Measurements from ENCODE around the gene FDXR.
"Not testable (repeated sequence)": the region's sequence is repeated elsewhere in the genome, so short reads cannot be mapped to it uniquely, and the experiment has no call there.

Gene FDXR, protein sequence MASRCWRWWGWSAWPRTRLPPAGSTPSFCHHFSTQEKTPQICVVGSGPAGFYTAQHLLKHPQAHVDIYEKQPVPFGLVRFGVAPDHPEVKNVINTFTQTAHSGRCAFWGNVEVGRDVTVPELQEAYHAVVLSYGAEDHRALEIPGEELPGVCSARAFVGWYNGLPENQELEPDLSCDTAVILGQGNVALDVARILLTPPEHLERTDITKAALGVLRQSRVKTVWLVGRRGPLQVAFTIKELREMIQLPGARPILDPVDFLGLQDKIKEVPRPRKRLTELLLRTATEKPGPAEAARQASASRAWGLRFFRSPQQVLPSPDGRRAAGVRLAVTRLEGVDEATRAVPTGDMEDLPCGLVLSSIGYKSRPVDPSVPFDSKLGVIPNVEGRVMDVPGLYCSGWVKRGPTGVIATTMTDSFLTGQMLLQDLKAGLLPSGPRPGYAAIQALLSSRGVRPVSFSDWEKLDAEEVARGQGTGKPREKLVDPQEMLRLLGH

DNA sequence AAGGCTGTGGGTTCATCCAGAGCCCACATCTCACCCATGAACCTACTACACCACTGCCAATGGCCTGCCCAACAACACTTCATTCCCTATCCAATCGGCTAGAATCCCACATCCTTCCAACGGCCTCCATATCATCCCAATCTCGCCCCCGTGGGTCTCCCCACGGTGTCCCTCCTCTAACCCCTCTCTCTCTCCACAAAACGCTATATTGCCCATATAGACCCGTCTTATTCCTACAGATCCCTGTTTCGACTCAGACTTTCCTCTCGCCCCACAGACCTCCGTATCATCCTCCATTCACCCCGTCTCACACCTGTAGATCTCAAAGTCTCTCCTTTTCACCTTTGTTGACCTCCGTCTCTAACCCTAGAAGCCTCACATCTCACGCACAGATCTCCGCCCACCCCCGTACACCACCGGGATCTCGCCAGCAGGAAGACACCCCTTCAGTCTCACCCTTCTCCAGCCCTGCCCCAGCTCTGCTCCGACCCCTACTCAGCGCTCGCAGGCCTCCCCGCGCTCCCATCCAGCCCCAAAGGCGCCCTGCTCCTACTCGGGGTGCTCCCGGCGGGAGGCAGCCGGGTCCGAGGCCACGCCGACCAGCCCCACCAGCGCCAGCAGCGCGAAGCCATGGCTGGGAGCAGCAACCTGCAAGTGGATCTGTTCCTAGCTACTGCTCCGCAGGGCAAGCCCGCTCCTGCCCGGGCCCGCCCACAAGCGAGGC, at the start of gene FDXR:
TSS of gene FDXR (minus strand) at position 682 of the 724 bp plus-strand sequence. CDS start at position 632, 50 bp downstream.
- no peak for DNase-seq

DNA sequence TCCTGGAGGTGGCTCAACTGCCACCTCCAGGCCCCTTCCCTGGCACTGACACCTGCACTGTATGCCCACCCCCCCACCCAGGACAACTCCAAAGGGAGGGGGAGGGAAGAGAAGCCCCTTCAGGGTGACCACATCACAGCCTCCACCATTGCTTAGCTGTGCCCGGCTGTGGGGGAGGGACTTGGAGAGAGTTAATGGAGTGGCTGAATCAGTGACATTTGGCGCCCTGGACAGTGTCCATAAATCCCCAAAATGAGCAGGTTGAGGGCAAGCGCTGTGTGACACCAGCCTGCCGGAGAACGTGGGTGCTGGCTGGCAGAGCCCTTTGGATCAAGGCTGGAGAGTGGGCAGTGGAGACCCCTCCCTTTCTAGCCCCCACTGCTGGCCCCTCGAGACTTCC, 49.4 kb upstream of the FDXR start:
- no peak for DNase-seq

DNA sequence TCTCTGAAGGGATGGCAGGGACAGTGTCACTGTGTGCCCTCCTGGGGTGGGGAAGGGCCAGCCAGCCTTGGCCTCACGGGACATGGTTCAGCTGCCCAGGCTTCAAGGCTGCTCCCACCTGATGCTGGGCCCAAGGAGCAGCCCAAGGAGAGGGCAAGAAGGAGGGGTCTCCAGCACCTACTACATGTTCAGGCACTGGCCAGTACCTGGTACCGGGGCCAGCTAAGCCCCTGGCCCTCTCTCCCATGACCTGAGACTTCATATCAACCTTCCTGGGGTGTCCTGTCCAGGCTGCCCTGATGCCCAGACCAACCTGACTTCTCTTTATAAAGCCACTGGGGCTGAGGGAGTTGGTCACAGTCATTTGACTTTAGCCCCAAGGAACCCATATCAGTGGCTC, 49.0 kb upstream of the FDXR start:
- no peak for DNase-seq

DNA sequence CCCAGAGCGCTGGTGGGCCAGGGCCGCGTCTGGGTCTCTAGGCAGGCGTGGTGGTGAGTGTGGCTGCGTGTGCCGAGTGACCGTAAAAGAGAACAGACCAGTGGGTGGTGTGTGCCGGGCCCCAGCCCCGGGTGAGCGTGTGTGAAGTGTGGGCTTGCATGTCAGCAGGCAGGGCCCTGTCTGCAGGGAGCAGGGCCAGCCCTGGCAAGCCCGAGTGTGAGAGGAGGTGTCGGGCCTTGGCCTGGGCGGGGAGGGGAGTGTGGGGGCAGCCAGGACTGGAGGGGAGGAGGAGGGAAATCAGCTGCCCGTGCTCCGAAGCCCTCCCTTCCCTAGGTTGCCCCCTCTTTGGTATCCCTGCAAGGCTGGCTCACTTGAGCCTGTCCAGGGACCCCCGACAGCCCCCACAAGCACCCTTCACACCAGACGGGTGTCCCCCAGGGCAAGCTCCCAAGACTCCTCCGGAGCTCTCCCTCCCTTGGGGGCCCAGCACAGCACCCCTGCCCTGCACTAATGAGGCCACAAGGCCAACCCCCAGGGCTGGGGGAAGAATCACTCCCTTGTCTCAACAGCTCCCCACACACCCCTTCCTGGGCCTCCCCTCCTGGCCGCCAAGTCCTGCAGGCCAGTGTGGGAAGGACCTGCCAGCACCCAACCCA, 48.4 kb upstream of the FDXR start:
- no peak for DNase-seq

DNA sequence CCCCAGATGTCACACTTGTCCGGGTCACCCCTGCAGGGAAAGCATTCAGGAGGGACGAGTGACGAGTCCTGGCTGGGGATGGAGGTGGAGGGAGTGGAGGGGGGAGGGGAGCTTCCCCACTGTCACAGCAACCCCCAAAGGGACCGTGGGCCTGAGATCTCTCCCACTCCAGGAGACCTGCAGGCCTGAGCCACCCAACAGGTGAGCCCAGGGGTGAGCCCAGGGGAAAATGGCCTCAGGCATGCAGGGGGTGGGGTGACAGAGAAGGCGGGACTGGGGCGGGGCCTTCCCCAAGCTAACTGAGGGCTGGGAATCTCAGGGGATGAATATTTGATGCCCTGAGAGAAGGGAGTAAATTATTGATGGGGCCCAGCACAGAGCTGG, 47.8 kb upstream of the FDXR start:
- no peak for DNase-seq

DNA sequence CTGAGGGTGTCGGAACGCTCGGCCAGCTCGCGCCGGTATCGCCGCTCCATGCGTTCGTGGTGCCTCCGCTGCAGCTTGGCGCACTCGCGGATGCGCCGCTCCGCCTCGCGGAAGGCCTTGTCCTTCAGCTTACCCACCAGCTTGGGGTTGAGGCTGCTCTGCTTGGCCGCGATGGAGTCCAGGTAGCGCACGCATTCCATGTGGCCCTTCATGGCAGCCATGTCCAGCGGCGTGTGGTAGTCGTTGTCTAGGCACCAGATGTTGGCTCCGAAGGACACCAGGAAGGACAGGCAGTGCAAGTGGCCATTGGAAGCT, 47.5 kb upstream of the FDXR start:
- DNase-seq: no peak

DNA sequence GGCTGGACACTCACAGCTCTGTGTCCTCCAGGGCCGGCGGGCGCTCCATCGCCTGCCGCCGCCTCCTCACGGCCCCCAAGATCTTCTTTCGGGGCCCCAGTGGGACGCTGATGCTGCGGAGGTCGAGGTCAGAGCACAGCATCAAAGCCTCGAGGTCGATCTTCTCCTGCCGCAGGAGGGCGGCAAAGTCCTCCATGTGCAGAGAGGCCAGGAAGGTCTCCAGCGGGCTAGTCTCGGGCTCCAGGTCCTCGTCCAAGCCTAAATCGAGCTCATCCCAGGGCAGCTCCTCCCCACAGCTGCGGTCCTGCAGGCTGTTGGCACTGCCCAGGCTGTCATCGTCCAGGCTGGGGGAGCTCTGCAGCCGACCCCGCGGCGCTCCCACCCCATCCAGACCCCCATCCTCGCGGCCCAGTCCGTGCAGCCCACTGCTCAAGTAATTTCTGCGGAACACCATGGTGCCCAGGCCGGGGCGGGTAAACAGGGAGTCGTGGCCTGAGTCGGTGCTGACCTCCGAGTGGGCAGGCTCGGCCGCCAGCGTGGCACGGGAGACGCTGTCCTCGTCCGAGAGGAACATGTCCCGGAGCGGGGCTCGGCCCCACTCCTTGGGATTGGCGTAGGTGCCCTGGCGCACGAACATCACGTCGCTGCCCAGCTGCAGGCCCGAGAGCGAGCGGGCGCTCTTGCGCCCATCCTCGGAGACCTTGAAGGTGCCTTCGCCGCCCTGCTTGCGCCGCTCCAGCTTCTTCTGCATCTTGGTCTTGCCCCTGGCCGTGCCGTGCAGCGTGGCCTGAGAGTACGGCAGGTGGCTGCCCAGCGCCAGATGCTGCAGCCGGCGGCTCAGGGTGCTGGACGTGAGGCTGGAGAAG, 46.9 kb upstream of the FDXR start:
- DNase-seq: peak; percentile 6

DNA sequence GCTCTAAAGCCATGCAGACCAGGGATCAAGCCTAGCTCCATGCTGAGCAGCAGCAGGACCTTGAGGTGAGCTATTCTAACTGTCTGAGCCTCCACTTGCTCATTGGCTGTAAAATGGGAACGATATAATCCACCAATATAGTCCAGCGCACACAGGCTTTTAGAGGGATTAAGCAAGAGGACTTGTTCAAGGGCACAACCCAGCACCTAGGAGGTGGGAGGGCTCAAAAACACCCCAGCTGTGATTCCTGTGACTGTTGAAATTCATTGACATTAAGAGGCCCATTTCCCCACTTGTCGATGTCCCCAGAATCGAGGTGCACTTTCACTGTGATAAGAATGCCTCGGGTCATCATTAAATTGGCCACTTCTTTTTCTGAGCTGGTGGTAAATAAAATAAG, 46.1 kb upstream of the FDXR start:
- DNase-seq: no peak

DNA sequence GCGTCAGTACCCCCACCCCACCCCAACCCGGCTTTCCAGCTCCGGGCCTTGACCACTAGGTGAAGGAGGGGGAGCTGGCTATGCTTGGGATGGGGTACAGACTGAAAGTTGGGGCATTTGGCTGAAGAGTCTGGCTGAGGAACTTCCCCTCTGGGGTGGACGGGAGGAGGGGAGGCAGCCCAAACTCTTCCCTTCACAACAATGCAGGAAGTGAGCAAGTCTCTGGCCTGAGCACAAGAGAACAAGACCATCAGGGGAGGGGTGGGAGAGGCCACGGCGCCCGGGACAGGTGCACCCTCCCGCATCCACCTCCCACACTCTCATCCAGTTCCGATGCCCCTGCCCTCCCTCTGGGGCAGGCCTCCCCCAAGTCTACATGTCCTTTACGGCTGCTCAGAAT, 44.6 kb upstream of the FDXR start:
- DNase-seq: no peak

DNA sequence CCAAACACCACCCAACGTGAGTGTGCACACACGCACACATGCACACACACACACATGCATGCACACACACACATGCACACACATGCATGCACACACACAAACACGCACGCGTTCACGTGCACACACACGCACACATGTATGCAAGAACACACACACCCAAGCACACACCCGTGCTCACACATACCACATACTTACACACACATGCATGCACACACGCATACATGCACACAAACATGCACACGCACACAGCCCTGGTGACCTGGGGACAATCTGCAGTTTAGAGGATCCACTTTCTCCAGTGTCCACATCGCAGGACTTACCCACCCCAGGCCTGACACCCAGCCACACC, 44.0 kb upstream of the FDXR start:
- DNase-seq: no peak

DNA sequence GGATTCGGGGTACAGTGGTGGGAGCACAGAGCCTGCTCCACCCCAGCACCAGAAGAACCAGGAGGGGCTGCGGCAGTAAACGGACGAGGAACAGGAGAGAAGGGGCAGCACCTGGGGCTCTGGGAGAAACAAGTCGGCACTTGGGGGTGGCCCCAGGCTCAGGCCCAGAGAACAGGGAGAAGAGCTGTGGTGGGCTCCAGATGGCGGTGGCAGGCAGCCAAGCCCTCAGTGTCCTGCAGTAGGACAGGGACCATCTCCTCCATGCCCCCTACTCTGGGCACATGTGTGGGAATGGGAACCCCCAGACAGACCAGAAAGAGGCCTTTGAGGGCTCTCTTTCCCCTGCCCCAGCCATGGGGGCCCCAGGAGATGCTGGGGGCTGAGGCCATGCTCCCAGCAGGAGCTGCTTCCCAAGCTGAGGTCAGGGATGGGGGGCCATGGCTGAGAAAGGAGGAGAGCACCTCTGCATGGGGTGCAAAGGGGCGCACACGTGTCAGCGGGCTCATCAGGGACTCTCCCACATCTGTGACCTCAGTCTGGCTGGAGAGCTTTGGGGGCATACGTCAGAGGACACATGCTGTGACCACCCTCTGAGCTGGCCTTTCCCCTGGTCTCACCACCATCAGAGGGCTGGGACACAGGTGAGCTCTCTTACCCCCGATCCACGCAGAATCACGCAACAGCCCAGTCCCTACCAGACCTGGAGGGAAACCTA, 43.5 kb upstream of the FDXR start:
- no peak for DNase-seq

DNA sequence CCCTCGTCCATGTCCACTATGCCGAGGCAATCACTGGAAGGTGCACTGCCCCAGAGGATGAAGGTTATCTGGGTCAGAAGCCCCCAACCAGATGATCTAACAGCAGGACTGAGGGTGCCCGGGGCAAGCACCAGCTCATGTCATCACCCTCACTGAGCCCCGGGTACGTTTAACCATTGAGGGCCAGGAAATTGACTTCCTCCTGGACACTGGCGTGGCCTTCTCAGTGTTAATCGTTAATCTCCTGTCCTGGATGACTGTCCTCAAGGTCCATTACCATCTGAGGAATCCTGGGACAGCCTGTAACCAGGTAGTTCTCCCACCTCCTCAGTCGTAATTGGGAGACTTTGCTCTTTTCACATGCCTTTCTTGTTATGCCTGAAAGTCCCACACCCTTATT, 38.6 kb upstream of the FDXR start:
- not testable (repeated sequence) for DNase-seq

DNA sequence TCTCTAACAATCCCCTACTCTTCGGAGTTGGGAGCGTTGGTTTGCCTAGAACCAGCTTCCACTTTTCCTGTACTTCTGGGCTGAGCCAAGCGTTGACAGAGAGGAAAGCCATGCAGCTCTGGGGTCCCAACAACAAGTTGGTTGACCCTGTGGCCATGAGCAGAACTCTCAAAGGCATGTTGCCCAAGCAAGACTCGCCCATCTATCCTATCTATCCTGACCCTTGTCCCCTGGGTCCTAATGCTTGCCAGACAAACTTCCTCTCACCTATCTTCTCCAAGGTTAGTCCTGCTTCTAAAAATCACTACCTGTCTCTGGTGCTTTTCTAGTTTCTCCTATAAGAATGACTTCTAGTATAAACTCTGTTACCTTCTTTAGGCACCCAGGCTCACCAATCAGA, 36.3 kb upstream of the FDXR start:
- DNase-seq: not testable (repeated sequence)

DNA sequence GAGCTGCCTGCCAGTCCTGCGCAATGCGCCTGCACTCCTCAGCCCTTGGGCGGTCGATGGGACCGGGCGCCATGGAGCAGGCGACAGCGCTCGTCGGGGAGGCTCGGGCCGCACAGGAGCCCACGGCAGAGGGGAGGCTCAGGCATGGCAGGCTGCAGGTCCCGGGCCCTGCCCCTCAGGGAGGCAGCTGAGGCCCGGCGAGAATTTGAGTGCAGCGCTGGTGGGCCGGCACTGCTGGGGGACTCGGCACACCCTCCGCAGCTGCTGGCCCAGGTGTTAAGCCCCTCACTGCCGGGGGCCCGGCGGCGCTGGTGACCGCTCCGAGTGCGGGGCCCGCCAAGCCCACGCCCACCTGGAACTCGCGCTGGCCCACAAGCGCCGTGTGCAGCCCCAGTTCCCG, 34.2 kb upstream of the FDXR start:
- no peak for DNase-seq

DNA sequence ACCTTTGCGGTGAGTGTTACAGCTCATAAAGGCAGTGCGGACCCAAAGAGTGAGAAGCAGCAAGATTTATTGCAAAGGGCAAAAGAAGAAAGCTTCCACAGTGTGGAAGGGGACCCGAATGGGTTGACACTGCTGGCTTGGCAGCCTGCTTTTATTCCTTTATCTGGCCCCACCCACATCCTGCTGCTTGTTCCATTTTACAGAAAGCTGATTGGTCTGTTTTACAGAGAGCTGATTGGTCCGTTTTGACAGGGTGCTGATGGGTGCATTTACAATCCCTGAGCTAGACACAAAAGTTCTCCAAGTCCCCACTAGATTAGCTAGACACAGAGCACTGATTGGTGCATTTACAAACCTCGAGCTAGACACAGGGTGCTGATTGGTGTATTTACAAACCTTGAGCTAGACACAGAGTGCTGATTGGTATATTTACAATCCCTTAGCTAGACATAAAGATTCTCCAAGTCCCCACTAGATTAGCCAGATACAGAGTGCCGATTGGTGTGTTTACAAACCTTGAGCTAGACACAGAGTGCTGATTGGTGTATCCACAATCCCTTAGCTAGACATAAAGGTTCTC, 33.5 kb upstream of the FDXR start:
- DNase-seq: not testable (repeated sequence)

DNA sequence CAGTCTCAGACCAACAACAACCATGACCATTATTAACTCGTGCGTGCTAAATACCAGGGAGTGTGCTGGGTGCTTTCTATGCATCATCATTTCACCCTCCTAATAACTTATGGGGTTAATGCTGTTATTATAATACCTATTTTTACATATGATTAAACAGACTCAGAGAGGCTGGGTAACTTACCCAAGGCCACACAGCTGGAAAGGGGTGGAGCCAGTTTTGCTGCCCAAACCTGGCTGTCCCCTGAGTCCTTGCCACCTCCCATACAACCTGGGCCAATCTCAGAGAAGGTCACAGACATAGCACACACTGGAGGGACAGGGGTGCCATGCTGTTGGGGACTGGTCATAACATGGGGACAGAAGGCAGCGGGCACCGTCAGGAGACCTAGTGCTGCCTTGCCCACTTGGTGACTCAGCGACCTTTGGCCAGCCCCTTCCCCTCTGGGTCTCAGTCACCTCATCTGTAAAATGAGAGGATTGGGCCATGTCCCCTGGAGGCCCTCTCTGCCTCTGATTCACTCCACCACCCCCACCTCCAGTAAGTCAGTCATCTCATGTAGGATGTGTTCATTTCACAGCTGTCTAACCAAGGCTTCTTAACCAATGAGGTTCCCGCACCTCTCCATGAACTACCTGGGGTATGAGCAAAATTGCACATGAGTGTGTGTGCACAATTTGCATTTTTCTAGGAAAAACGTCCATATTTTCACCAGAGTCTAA, 32.1 kb upstream of the FDXR start:
- DNase-seq: no peak

DNA sequence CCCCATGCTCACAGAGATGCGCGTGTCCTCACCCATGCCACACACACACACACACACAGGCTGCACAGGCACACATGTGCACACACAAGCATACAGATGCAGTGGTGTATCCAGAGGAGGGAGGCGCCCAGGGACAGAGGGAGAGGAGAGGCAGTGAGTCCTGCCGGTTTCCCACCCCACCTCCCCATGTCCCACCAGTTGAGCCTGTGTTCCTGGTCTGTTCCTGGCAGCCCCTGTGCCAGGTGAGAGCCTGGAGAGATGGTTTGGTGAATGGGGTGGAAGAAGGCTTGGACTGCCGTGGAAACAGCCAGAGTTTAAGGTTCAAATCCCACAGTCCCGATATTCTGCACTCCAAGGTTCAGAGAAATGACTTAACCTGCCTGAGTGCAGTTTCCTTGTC, 30.9 kb upstream of the FDXR start:
- DNase-seq: no peak

DNA sequence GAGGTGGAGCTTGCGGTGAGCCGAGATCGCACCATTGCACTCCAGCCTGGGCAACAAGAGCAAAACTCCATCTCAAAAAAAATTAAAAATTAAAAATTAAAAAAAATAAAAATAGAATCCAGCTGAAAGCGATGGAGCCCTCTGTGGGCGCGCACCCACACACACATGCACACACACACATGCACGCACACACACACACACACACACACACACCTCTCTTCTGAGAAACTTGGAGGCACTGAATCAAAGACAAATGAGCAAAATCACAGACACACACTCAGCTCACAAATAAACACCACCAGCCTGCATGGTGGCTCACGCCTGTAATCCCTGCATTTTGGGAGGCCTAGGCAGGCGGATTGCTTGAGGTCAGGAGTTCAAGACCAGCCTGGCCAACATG, 30.2 kb upstream of the FDXR start:
- DNase-seq: no peak

DNA sequence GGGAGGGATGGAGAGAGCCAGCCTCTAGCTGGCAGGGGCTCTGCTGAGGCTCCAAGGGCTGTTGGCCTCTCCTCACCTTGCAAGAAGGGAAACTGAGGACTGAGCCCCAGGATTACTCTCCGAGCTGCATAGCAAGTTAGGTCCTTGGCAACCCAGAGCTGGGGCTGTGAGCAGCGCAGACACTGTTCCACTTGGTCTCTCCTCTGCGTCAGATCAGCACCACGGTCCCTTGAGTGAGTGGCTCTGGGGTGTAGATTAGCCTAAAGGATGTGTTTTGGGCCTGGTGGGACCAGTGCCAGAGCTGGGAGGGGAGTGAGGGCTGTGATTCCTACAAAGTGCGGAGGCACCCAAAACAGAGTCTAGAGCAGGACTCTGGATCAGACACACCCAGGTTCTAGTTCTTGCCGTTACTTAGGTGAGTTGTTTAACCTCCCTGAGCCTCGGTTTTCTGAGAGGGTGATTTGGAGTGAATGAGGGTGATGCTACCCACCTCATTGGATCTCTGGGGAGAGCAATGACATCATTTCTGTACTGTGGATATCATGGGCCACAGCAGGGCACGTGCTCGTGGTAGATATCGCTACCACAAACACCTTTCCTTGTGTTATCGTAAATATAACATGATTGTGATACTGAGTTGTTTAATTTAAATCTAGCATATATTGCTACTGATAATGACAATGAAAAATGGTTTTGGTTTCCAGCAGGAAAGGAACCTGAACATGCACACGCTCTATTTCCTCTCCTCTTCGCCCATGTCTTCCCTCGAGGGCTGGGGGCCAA, 28.8 kb upstream of the FDXR start:
- no peak for DNase-seq

DNA sequence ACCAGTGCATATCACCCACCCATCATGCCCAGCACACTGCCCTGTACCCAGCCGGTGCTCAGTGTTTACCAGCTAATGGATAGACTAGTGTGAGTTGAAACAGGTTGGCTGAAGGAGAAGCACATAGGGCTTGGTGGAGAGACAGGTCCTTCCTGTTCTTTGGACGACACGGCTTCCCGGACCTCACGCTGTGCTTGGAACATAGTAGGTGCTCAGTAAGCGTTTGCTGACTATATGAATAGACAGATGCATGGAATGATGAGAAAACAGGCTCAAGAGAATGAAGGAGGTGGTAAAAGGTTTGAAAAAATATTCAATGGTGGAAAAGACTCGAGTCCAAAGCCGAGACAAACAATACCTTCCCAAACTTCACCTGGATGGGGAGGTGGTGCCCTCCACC, 27.4 kb upstream of the FDXR start:
- DNase-seq: no peak
